Right lobe of liver (tissue), 6 donors: ENCODE data around the gene KIF6. TPM values are rescaled to one million over a fixed set of nuclear protein-coding genes. Genes with fewer than 3 reads are reported as not detected.

Experiments
- ATAC-seq, 4 donors: fragments of 200-7000 bp; cut with Tn5 transposase; one replicate each; pipeline ENCODE4 v1.9.1; 2020; ENCODE audit warnings: mild to moderate bottlenecking in 4 of 4, moderate library complexity in 4 of 4
- DNase-seq, 3 donors: peaks; one replicate each; pipeline ENCODE4 v3.0.0-alpha.2; 2020
- H3K27ac ChIP-seq, 3 donors: fragments of 200-600 bp; one replicate each; pipeline ENCODE4 v1.8.0; 2022
- H3K27me3 ChIP-seq, 2 donors: fragments of 200-600 bp; one replicate each; pipeline ENCODE4 v1.8.0; 2022
- H3K36me3 ChIP-seq, 4 donors: fragments of 200-600 bp; sonication (generic) in 1 of 4; one replicate each; pipeline versions ENCODE4 v1.5.1 to v1.8.0; 2017 to 2022; ENCODE audit warnings: control low read depth in 1 of 4
- H3K4me1 ChIP-seq, 4 donors: fragments of 200-600 bp; sonication (generic) in 1 of 4; one replicate each; pipeline versions ENCODE4 v1.5.1 to v1.8.0; 2017 to 2022; ENCODE audit warnings: control low read depth in 1 of 4
- H3K4me3 ChIP-seq, 3 donors: fragments of 200-600 bp; one replicate each; pipeline ENCODE4 v1.8.0; 2022
- H3K9me3 ChIP-seq, 4 donors: fragments of 200-600 bp; sonication (generic) in 1 of 4; one replicate each; pipeline versions ENCODE4 v1.5.1 to v1.8.0; 2017 to 2022; ENCODE audit warnings: control low read depth in 1 of 4
- POLR2A ChIP-seq: fragments of 450-650 bp; IDR thresholded peaks from one replicate; pipeline ENCODE4 v1.6.1; 2017; ENCODE audit warnings: antibody characterized with exemption, mild to moderate bottlenecking
- whole genome bisulfite sequencing: methylation state at CpG from one replicate; pipeline ENCODE4 v1.1.6; 2018; ENCODE audit warnings: low coverage, low lambda C conversion rate; ENCODE audit not compliant: insufficient coverage; ENCODE audit errors: missing lambda C conversion rate; 5-methylcytosine and 5-hydroxymethylcytosine counted together
- intact Hi-C, 2 donors: fragments of 100-400 bp; cut with DNase I; formaldehyde crosslinking; loops; one replicate each; pipeline versions ENCODE4 v1.11.2 to v1.14.1; 2022
- total RNA-seq, 6 experiments: library from RNA; depleted of rRNA in 2 of 6; stranded (reverse); fragments of >200 nt in 2 of 6; fragmentation: NEBNext Ultra II Directional in 3 of 6; extraction: Animal tissue kit (Norgen Biotek cat#: 25700) in 3 of 6; gene quantifications; one replicate each; pipeline versions ENCODE4 v1.1.0 to v1.2.4, GENCODE V29; 2016 to 2023
- TF ChIP-seq, protein P1 (sequence below), 4 donors: fragments of 200-600 bp in 3 of 4; fragments of 450-650 bp in 1 of 4; IDR thresholded peaks; one replicate each; pipeline versions ENCODE4 v1.5.1 to v1.8.0; 2016 to 2022; ENCODE audit warnings: antibody characterized with exemption in 4 of 4, mild to moderate bottlenecking in 2 of 4
- donor health status: DM: no; HTN: yes; CAD: no.
- donor health status: DM: no; HTN: no; CAD: no.
- donor health status: DM: no; HTN: no; CAD: no.
- donor health status: DM: no; HTN: yes; CAD: no.
- donor health status: DM: no; HTN: yes; CAD: no.

Gene KIF6
- total RNA-seq, 6 experiments from 2014 or later = 0.18 to 0.83 (median 0.37) TPM; not detected in 2

DNA sequence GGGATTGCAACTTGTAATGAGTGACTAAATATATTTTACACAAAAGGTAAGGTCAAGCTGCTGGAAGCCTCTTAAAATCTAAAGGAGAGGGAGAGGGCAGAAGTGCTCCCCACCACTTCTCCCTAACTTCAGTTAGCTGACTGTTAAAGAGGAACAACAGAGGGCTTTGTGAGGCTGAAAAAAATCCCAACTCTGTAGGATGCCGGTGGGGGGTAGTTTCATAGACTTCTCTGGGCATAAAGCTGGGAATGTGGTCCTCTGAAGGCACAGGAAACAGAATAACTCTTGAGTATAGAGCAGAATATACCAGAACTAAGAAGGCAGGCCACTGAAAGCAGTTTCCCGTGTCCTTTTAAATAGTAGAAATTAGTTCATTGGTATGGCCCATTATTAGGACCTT lies 71.6 kb downstream of the KIF6 start:
- Histone ChIP-seq H3K36me3 (no peaks in the 10 kb centered on the region), H3K27ac (no peak overlapping the region), H3K9me3 (no peaks in the 10 kb centered on the region), H3K4me1 (peaks cover 0 to 11% (median 5%) of the 10 kb centered on the region in 4 donors), H3K27me3 (no peaks in the 10 kb centered on the region), H3K4me3 (no peak overlapping the region)
- ATAC-seq = no peak
- WGBS = 57% methylated on average over 2 of the region's 2 CpGs
- no peak for DNase-seq
- TF ChIP-seq POLR2A = no peak
- TF ChIP-seq, protein P1, sequence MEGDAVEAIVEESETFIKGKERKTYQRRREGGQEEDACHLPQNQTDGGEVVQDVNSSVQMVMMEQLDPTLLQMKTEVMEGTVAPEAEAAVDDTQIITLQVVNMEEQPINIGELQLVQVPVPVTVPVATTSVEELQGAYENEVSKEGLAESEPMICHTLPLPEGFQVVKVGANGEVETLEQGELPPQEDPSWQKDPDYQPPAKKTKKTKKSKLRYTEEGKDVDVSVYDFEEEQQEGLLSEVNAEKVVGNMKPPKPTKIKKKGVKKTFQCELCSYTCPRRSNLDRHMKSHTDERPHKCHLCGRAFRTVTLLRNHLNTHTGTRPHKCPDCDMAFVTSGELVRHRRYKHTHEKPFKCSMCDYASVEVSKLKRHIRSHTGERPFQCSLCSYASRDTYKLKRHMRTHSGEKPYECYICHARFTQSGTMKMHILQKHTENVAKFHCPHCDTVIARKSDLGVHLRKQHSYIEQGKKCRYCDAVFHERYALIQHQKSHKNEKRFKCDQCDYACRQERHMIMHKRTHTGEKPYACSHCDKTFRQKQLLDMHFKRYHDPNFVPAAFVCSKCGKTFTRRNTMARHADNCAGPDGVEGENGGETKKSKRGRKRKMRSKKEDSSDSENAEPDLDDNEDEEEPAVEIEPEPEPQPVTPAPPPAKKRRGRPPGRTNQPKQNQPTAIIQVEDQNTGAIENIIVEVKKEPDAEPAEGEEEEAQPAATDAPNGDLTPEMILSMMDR (IDR thresholded peaks at IDR 0.05) = no peak
- intact Hi-C loops = no loop called here

GRCh38 chr6:39649996-39650395 lies 75.2 kb downstream of the KIF6 start:
- H3K9me3 ChIP-seq = no peaks in the 10 kb centered on the region
- WGBS = 32% methylated on average over 2 of the region's 2 CpGs
- intact Hi-C loops = no loop called here
- no peak for DNase-seq
- no peak overlapping the region for H3K27ac ChIP-seq
- H3K4me1 ChIP-seq = no peaks in the 10 kb centered on the region
- H3K36me3 ChIP-seq = no peaks in the 10 kb centered on the region
- no peak for ATAC-seq
- H3K4me3 ChIP-seq = no peak overlapping the region
- no peaks in the 10 kb centered on the region for H3K27me3 ChIP-seq
- TF ChIP-seq POLR2A = no peak
- TF ChIP-seq, protein P1 (IDR thresholded peaks at IDR 0.05) = no peak

DNA sequence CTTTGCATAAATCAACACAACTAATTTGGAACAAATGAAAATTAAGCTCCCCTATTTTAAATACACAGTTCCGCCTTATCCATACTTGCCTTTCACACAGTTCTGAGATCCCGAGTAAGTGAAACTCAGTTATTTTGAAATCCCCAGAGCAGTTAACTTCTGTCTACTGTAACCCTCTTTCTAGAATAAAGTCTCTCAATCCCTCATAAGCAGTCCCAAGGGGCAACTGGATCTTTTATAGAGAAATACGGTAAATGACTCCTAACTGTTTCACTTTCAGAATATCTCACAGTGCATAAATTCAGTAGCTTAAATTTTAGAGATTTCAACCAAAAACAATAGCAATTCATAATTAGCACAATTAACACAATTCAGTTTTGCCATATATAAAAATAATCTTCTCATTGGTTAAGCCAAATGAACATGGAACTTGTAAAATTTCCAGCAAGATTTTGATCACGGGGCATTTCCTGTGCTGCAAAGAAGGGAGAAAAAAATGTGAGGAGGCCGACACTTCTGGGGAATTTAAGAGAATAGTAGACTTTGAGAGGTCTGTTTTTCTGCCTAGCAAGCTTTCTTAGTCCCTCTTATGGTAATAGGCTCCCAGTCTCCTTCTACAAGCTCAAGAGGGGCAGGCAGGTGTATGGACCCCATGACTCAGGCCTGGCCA lies 78.3 kb downstream of the KIF6 start:
- H3K4me3 ChIP-seq = no peak overlapping the region
- WGBS = 78% methylated on average over 5 of the region's 5 CpGs

DNA sequence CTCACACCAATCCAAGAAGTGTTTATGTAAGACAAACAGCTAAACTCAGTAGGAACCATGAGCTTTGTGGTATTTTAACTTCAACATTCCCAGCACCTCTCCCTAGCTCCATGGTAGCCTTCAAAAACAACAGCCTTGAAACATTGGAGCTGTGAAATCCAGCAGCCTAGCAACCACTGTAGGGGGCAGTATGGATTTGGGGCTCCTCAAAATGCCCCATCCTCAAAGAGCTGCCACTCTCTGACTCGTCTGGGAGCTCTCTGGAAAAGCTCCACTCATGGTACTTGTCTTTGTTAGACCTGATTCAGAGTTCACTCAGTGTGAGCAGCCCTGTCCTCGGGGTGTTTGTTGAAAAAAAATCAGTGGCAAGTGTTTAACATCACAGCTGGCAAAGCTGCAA lies 82.9 kb downstream of the KIF6 start:
- ATAC-seq (peak in 2 of 4 donors; percentile 30 to 56), DNase-seq (no peak)
- no peak overlapping the region for H3K4me3 ChIP-seq
- no peaks in the 10 kb centered on the region for H3K27me3 ChIP-seq
- no peaks in the 10 kb centered on the region for H3K9me3 ChIP-seq
- TF ChIP-seq, protein P1 (IDR thresholded peaks at IDR 0.05) = peak in 1 of 4 donors; percentile 6
- TF ChIP-seq POLR2A = no peak
- H3K27ac ChIP-seq = no peak overlapping the region
- no peaks in the 10 kb centered on the region for H3K36me3 ChIP-seq
- WGBS = 22% methylated on average over 2 of the region's 2 CpGs
- intact Hi-C loops = no loop called here
- H3K4me1 ChIP-seq = no peaks in the 10 kb centered on the region

More for the DNA sequence above, 78.3 kb downstream of the KIF6 start:
- no peak for ATAC-seq
- Histone ChIP-seq H3K36me3 (no peaks in the 10 kb centered on the region), H3K4me1 (no peaks in the 10 kb centered on the region), H3K9me3 (no peaks in the 10 kb centered on the region), H3K27ac (no peak overlapping the region), H3K27me3 (no peaks in the 10 kb centered on the region)
- intact Hi-C loops = no loop called here
- no peak for DNase-seq
- TF ChIP-seq POLR2A = no peak
- TF ChIP-seq, protein P1 (IDR thresholded peaks at IDR 0.05) = no peak
